Stimulated activated CD8-positive, alpha-beta memory T cell treated with anti-CD3 and anti-CD28 coated beads, Interleukin-2, amount 100 ng/mL, for 1 hour (primary cell): ENCODE data around the gene TMEM139.

ENCODE experiments used
- DNase-seq, 2 donors: peaks; one replicate each; pipeline ENCODE4 v3.0.0-alpha.2; 2020; ENCODE audit warnings: low read depth in 2 of 2

Gene TMEM139

DNA sequence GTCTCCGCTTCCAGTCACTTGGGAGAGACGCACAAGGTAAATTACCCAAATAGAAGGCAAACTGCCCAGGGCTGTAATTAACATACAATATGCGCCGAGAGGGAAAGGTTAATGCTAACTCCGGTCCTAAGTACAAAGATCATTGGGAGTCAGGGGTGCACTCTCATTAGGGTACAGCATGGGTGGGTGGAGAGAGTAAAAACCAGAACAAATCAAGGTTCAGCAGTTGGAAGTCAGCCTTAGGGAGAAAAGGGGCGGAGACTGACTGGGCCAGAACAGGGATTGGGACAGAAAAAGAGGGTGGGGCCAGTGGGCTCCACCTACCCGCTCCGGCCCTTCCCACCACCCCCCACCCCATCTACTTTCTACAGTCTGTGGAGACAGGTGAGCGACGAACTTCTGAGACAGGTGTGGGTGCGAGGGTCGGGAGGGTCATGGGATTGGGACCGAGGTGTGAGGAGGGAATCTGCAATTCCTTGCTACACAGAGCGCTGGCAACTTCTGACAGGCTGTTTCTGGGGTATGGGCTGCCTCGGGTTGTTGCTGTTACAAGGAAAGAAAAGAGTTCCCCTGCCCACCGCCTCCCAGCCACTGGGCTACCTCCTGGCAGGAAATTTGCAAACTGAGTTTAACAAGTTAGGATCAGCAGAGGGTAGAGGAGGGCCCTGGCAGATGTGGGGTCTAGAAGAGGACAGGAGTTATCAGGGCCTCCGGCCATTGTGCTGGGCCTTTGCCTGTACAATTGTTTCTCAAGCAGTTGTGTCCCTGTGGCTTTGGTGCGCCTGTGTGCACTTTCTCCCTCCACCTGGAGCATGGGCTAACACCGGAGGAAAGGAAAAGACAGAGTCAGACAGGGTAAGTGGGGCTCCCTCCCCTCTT is at the start of gene TMEM139:
TMEM139 (plus strand) TSS at position 368 of the 879 bp plus-strand sequence. CDS start 1,000 bp downstream, outside the sequence.
- no peak for DNase-seq

DNA sequence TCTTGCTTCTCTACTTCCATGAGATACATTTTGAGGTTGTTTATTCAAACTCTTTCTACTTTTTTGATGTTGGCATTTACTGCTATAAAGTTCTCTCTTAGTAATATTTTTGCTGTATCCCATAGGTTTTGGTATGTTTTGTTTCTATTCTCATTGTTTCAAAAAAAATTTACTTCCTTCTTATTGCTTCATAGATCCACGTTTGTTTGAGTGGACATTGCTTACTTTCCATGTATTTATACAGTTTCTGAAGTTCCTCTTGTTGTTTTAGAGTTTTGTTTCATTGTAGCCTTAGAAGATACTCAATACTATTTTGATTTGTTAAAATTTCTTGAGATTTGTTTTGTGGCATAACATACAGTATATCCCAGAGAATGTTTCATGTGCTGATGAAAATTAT is 49.2 kb upstream of the TMEM139 start:
- no peak for DNase-seq

DNA sequence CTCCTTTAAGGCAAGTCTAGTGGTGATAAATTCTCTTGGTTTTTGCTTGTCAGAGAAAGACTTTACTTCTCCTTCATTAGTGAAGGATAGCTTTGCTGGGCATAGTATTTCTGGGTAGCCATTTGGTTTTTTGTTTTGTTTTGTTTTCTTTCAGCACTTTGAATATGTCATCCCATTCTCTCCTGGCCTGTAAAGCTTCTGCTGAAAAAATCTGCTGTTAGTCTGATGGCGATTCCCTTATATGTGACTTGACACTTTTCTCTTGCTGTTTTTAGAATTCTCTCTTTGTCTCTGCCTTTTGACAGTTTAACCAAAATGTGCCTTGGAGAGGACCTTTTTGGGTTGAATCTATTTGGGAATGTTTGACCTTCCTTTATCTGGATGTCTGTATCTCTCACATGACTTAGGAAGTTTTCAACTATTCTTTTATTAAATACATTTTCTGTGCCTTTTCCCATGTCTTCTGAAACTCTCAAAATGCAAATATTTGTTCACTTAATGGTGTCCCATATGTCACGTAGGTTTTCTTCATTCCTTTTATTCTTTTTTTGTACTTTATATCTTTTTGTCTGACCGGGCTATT is 48.3 kb upstream of the TMEM139 start:
- no peak for DNase-seq

DNA sequence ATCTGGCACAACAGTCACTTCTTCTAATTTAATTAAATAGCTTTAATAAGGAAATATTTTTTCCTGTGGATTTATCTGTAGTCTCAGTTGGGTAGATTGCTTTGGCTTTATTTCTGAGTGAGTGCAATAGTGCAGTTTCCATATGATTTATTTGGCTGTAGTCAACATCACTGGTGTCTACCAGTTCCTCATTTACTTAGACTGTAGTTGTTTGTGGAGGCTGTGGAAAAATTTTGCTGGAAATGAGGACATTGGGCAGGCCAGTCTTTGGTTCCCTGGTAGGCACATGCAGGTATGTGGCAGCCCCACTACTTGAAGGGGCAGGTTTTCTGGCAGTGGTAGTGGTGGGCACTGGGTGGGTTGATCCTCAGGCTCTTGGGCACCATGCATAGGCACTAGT is 47.4 kb upstream of the TMEM139 start:
- no peak for DNase-seq

DNA sequence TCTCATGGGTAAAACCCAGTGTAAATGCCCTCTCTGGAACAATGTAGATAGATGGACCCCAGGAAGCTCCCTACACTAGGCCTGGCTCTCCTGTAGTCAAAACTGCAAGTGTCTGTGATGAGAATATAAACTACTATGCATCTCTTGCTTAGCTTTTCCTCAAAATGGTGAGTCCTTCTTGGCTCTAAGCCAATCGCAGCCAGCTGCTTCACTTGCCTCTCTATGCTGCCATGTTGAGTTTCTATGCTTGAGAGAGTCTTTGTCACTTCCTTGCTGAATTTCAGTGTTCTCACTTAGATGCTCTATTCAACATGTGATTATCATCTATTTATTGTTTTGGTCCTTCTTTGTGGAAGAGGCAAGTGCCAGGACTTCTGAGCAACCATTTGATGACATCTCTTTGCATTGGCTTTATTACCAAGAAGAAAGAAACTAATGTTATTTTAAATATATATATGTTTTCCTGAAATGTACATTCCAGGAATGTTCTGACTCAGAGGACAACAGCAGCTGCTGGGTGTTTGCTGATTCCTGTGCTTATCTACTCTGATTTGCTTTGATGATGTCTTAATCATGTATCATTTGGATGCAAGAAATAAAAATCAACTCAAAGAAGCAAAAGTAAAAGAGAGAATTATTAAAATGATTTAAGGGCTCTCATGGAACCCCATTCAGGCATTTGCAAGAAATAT is 46.3 kb upstream of the TMEM139 start:
- no peak for DNase-seq

DNA sequence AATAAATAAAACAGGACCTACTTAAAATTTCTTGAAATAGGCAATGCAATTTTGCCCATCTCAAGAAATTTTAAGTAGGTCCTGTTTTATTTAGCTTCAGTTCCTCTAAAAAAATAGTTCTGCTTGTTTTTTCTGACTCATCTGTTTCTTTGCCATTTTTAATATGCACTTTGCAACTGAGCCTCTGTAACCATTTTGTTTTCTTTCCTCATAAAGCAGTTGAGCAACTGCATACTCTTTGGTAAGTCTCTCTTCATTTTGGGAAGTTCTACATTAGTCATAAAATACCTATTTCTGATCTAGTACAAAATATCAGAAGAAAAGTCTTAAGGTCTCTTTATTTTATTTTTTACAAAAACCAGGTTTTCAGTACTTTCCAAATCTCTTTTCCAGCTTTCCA is 44.9 kb upstream of the TMEM139 start:
- no peak for DNase-seq

DNA sequence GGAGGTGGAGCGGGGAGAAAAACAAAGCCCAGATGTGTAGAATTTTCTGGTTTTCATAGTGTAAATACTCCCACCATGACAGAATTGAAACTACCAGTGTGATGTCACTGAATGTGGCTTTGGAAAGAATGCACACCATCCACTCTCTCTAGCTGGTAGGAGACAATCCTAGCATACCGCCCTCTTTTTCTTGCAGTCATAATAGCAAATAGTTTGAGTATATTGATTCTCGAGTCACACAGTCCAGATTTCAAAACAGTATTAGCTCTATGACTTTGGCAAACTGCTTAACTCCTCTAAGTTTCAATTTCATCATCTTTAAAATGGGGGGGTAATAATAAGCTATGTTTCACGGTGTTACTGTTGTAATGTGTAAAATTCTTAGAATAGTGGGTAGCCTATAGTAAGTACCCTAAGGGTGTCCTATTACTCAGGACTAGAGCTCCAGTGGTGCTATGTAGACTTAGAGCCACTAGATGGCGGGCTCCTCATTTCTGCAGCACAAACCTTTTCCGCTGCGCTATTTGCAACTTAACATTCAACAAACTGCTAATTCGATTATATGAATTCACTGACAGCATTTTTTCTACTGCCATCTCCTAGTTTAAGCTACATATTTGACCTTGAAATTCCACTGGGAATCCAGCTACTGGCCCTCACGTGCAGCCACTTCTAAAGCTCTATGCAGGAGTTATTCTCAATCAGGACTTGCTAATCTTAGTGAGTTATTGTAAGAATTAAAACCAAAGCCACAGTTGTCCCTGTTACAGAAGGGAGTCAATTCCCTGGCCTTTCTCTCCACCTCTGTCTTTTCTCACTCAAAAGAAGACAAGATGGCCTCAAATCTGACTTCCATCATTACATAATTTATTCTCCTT is 44.2 kb upstream of the TMEM139 start:
- peak; percentile 44 to 59 for DNase-seq

DNA sequence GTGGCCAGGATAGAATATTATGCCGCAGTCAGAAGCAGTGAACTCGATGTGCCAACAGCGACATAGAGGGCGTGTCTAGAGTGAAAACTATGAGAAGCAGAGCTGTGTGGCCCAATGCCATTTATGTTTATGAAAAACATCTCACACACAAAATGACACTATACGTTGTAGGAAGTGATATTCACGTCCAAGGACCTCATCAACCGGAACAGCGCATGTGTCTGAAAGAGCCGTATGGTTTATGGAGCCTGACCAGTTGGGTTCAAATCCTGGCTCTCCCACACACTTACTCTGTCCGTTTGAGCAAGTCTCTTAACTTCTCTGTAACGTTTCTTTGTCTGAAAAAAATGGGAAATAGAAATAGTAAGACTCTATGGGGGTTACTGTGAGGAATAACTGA is 42.5 kb upstream of the TMEM139 start:
- DNase-seq, result no peak

DNA sequence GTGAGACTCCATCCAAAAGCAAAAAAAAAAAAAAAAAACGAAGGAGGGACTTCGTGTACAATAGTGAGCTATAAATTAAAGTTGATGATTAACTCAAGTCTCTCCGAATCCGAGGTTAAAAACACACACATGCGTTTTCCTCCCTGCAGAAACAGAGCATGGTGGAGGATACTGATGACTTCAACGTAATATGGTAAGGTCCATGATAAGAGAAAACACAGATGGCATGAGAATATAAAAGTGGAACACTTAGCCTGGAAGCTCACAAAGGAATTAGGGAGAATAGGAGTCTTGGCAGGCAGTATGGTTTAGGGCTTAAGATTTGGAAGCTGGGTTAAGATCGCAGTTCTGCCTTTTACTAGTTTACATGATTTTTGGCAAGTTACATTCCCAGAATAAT is 41.6 kb upstream of the TMEM139 start:
- DNase-seq, result no peak

DNA sequence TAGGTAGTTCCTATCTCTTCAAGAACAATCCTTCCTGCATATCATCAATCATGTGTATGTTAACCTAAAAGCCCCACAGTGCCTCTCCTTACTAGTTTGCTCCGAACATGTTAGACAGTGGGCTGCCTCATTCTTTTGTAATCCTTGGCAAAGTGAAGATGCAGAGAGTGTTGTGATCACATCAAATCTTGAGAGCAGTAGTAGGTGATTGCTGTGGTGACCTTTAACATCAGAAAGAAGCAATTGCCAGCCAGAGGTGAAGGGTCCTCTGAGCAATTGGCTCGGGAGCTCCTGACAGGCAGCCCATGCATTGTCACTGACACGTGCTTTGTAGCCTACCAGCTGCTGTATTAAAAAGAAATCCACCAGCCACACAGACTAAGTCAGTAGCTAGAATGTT is 41.1 kb upstream of the TMEM139 start:
- no peak for DNase-seq

DNA sequence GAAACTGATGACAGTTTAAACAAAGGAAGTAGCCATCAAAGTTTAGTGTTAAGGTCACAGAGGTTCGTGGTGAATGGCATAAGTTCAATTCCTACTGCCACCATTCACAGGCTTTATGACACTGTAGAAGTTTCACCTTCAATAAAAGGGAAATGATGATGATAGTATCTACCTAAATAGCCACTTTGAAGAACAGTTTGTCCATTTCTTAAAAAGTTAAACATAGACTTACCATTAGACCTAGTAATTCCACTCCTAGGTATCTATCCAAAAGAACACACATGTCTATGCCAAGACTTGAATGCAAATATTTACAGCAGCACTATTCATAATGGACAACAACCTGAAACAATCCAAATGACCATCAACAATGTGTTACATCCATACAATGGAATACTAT is 40.4 kb upstream of the TMEM139 start:
- no peak for DNase-seq

DNA sequence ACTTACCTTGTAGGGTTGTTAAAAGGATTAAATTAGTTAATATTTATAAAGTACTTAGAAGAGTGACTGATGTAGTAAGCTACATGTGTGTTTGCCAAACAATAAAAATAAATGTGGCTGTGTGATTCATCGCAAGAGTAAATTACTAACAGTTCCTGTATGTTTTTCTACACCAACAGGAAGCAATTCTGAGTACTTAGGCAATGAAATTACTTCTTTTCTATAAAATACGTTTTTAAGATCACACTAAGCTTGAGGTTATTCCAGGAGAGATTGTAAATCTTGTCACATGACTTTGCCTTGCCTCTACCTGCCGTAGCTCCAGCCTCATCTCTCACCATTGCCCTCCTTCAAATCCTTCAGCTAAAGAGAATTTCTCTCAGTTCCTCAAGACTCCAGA is 39.6 kb upstream of the TMEM139 start:
- no peak for DNase-seq

DNA sequence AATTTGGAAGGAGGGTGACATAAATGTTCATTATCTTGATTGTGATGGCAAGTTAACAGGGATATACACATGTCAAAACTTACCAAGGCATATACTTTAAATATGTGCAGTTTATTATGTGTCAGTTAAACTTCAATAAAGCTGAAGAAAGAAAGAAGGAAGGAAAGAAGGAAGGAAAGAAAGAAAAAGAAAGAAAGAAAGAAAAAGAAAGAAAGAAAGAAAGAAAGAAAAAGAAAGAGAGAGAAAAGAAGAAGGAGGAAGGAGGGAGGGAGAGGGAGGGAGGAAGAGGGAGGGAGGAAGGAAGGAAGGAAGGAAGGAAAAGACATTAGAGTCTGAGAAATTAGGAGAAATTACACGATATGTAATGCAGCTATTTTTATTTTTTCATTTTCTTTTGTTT is 37.4 kb upstream of the TMEM139 start:
- DNase-seq, result no peak

DNA sequence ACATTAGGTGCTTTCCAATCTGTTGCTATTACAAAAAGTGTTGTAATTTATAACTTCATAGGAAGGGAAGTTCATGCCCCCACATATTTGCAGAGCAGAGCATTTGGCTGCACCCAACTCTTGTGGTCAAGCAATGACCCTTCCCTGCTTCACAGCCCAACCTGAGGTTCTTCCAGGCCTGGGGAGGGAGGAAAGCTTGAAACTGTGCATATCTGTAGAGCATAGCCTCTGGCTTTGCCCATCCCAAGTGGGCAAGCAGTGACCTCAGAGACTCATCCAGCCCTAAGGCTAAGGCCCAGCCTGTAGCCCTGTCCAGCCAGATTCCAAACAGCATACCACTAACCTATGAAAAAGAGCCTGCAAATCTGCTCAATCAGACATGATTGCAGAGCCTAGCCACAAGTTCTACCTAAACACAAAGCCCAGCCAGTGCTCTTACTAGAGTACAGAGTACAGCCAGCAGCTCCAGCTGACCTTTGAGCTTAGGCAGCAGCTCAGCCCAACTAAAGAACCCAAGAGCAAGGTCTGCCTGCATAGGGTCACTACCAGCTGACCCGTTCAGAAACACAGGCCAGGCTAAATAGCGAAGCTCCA is 35.9 kb upstream of the TMEM139 start:
- DNase-seq, result no peak

DNA sequence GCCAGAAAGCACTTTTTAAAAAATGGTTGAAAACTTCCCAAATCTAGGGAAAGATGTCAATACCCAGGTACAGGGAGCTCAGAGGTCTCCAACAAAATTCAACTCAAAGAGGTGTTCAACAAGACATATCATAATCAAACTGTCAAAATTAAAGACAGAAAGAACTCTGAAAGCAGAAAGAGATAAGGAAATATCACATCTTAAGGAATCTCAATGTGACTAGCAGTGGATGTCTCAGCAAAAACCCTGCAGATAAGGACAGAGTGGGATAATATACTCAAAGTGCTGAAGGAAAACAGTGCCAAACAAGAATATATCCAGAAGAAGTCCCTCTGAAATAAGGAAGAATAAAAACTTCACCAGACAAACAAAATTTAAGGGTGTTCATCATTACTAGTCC is 34.6 kb upstream of the TMEM139 start:
- DNase-seq, result no peak

DNA sequence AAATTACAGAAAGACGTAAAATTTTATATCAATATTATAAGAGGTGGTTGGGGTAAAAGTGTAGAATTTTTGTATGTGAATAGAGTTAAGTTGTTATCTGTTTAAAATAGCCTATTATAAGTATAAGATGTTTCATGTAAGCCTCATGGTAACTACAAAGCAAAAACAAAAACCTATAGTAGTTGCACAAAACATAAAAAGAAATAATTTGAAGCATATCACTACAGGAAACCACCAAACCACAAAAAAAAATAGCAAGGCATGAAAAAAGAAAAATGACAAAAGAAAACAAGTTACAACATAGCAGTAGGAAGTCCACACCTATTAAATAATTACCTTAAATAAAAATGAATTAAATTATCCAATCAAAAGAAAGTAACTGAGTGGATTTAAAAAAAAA is 33.9 kb upstream of the TMEM139 start:
- DNase-seq, result no peak

DNA sequence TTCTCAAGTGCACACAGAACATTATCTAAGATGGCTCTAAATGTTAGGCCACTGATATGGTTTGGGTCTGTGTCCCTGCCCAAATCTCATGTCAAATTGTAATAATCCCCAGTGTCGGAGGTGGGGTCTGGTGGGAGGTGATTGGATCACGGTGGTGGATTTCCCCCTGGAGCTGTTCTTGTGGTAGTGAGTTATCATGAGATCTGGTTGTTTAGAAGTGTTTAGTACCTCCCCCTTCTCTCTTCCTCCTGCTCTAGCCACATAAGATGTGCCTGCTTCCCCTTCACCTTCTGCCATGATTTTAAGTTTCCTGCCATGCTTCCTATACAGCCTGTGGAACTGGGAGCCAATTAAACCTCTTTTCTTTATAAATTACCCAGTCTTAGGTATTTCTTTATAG is 32.8 kb upstream of the TMEM139 start:
- no peak for DNase-seq

DNA sequence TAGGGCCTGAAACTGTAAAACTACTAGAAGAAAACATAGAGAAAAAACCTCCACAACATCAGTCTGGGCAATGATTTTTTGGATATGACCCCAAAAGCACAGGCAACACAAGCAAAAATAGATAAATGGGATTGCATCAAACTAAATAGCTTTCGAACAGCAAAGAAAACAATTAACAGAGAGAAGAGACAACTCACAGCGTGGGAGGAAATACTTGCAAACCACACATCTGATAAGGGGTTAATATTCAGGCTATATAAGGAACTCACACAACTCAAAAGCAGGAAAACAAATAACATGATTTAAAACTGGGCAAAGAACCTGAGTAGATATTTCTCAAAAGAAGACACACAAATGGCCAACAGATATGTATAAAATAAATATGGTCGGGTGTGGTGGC is 29.2 kb upstream of the TMEM139 start:
- no peak for DNase-seq

DNA sequence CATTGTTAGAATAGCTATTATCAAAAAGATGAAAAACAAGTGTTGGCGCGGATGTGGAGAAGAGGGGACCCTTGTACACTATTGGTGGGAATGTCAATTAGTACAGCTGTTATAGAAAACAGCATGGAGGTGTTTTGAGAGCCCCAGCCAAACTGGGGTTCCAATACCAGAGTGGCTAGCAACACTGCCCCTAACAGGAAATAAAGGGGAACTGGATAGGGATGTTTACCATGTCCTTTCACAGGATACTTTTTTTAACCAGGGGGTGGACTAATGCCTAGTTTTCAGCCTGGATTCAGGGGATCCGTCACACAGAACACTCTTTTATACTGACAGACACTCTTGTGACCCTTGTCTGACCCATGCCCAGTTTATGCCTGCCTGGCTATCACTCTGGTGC is 28.4 kb upstream of the TMEM139 start:
- DNase-seq, result no peak

DNA sequence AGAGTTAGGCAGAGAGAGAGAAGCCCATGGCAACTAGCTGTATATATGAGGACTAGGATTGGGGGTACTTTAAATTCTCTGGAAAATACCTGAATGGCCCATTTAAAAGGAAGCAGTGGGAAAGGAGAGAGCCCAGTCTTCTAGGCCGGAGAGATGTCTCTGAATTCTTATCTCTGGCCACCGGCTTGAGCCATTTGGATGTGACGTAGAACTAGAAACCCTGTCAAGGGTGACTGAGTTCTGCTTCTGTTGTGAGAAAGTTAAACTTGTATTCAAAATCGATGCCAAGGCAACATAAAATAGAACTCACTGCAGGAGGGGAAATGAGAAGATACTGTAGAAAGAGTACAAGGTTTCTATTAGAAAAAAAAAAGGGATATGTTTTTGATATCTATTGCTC is 27.8 kb upstream of the TMEM139 start:
- DNase-seq, result no peak

DNA sequence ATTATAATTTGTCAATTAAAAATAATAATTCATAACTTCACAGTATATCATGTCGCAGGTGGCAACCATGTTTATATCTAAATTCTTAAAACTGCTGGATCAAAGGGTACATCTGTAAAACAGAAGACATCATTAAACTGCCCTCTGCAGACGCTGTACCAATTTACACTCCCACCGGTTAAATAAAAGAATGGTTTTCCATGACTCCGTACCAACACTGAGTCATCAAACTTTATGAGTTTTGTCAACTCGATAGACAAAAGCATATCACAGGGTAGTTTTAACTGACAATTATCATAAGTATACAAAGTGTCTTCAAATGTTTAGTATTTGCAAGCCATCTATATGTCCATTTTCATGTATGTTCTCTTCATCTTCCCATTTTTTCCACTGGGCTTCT is 27.3 kb upstream of the TMEM139 start:
- no peak for DNase-seq

DNA sequence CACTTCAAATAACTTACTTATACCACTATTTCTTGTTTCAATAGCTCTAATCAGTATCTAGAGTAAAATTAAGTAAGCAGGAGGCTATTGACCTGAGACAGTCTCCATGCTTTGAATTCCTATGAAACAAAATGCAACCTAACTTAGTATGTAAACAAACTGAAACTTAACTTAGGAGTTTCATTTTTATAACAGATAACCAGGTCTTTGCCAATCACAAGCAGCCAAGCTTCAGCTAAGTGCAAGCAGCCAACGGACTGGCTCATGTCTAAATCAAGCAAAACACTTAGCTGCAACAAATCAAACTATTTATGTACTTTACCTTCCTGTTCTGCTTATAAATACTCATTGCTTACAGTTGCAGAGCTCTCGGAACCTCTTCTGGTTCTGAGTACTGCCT is 25.9 kb upstream of the TMEM139 start:
- DNase-seq, result no peak
